Vagina (tissue), 2 donors: ENCODE measurements around the gene JAG2.

Experiments
- POLR2AphosphoS5 ChIP-seq, 2 donors: sonication (generic); formaldehyde crosslinking; IDR thresholded peaks; one replicate each; pipeline ENCODE4 v1.9.0; 2017; ENCODE audit warnings: antibody characterized with exemption in 2 of 2, mild to moderate bottlenecking in 2 of 2, low read depth in 1 of 2; ENCODE audit not compliant: insufficient read depth in 1 of 2
- TF ChIP-seq, protein P1 (sequence below), 3 experiments: fragments of 450-650 bp in 2 of 3; fragments of 200-600 bp in 1 of 3; sonication (generic) in 1 of 3; IDR thresholded peaks; one replicate each; pipeline ENCODE4 v1.5.1; 2017 to 2019; ENCODE audit warnings: antibody characterized with exemption in 3 of 3, mild to moderate bottlenecking in 2 of 3, moderate library complexity in 2 of 3

GRCh38 chr14:105156414-105157375, 11.9 kb downstream of the JAG2 start:
- TF ChIP-seq, protein P1, sequence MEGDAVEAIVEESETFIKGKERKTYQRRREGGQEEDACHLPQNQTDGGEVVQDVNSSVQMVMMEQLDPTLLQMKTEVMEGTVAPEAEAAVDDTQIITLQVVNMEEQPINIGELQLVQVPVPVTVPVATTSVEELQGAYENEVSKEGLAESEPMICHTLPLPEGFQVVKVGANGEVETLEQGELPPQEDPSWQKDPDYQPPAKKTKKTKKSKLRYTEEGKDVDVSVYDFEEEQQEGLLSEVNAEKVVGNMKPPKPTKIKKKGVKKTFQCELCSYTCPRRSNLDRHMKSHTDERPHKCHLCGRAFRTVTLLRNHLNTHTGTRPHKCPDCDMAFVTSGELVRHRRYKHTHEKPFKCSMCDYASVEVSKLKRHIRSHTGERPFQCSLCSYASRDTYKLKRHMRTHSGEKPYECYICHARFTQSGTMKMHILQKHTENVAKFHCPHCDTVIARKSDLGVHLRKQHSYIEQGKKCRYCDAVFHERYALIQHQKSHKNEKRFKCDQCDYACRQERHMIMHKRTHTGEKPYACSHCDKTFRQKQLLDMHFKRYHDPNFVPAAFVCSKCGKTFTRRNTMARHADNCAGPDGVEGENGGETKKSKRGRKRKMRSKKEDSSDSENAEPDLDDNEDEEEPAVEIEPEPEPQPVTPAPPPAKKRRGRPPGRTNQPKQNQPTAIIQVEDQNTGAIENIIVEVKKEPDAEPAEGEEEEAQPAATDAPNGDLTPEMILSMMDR (IDR thresholded peaks at IDR 0.05) = no peak
- no peak for TF ChIP-seq POLR2AphosphoS5 (IDR thresholded peaks at IDR 0.05; ENCODE audit: insufficient read depth in 1 of 2, low read depth in 1 of 2)
